ENCODE results near the gene PLXNA1. TPM values are rescaled to one million over a fixed set of nuclear protein-coding genes. Genes with fewer than 3 reads are reported as not detected.

Gene PLXNA1
- total RNA-seq, 1 experiment from 2014 or later: 30.3 TPM

- H2AFZ ChIP-seq (ENCODE audit: low read depth, low read length, poor library complexity, severe bottlenecking): no peak overlapping the region
- H3K4me3 ChIP-seq (replicated peaks in 1 of 2; ENCODE audit: low read depth in 1 of 2, low read length in 2 of 2): no peak overlapping the region
- no peaks in the 10 kb centered on the region for H4K20me1 ChIP-seq (ENCODE audit: insufficient read depth)
- H3K9me3 ChIP-seq (ENCODE audit: control insufficient read depth in 1 of 2, insufficient read depth in 1 of 2, low read depth in 1 of 2, low read length in 2 of 2): no peaks in the 10 kb centered on the region
- H3K9me2 ChIP-seq (ENCODE audit: insufficient read depth): no peaks in the 10 kb centered on the region
- POLR2A ChIA-PET: no interaction called here
- H3K4me2 ChIP-seq (ENCODE audit: low read length): no peak overlapping the region
- no peak overlapping the region for H3K9ac ChIP-seq (ENCODE audit: low read length)
- H3K79me2 ChIP-seq (ENCODE audit: insufficient read depth, low read length): no peaks in the 10 kb centered on the region
- peaks cover 14 to 15% of the 10 kb centered on the region in 2 experiments; a peak in 2 of 4 replicates for H3K36me3 ChIP-seq (ENCODE audit: control insufficient read depth in 1 of 2, insufficient read depth in 2 of 2, low read length in 2 of 2)
- no peak overlapping the region for H3K27ac ChIP-seq (ENCODE audit: low read depth, low read length)
- RAD21 ChIA-PET (ENCODE audit: low non-redundant PET in 1 of 2, low total read pairs in 2 of 2, uncharacterized antibody in 2 of 2, unreplicated experiment in 2 of 2): no interaction called here
- no peak for TF ChIP-seq POLR2AphosphoS5 (IDR thresholded peaks at IDR 0.05; ENCODE audit: low read depth, low read length)
- TF ChIP-seq EZH2 (IDR thresholded peaks at IDR 0.05): no peak
- TF ChIP-seq SIN3A (IDR thresholded peaks at IDR 0.05; ENCODE audit: low read depth): no peak
- no peak for TF ChIP-seq RAD21 (IDR thresholded peaks at IDR 0.05; ENCODE audit: low read depth)
- no peak for TF ChIP-seq YY1 (IDR thresholded peaks at IDR 0.05; ENCODE audit: extremely low read depth, insufficient replicate concordance, low read depth, low read length)
- no peak for TF ChIP-seq JUND (IDR thresholded peaks at IDR 0.05)
- TF ChIP-seq MAX (IDR thresholded peaks at IDR 0.05): no peak
- no peak for TF ChIP-seq CBX3 (IDR thresholded peaks at IDR 0.05; ENCODE audit: low read depth)
- TF ChIP-seq SP1 (IDR thresholded peaks at IDR 0.05; ENCODE audit: low read depth): no peak
- TF ChIP-seq TCF7L2 (IDR thresholded peaks at IDR 0.05; ENCODE audit: borderline replicate concordance, extremely low read depth, insufficient read depth, insufficient read length): no peak
- no peak for TF ChIP-seq POLR2A (IDR thresholded peaks at IDR 0.05; ENCODE audit: borderline replicate concordance, extremely low read depth, insufficient read depth, insufficient read length)
- TF ChIP-seq ZNF274 (IDR thresholded peaks at IDR 0.05; ENCODE audit: low read depth, low read length): no peak
- CTCF ChIA-PET: no interaction called here
- BruUV-seq (replicated peaks): no TSS peak
- H3K4me1 ChIP-seq (ENCODE audit: control insufficient read depth in 1 of 2, insufficient read depth in 2 of 2, low read length in 2 of 2): no peaks in the 10 kb centered on the region
- intact Hi-C loops (cut with micrococcal nuclease): no loop called here
- H3K27me3 ChIP-seq (ENCODE audit: insufficient read depth, low read length): no peaks in the 10 kb centered on the region
- ATAC-seq (no peak), DNase-seq (ENCODE audit: low read depth, low spot score) (no peak)
These were observed 44.3 kb downstream of the PLXNA1 start for GRCh38 chr3:127027061-127027735.
